Left ventricle myocardium inferior (tissue), 1 donor: Measurements from ENCODE around the gene DBH. TPM values are rescaled to one million over a fixed set of nuclear protein-coding genes. Genes with fewer than 3 reads are reported as not detected.

Source experiments
- DNase-seq: peaks from one replicate; pipeline ENCODE4 v3.0.0-alpha.2; 2020
- H3K27ac ChIP-seq: fragments of 200-600 bp; replicated peaks from 2 replicates; pipeline ENCODE4 v1.8.0; 2021
- H3K27me3 ChIP-seq: fragments of 200-600 bp; 2 replicates; pipeline ENCODE4 v1.8.0; 2021; ENCODE audit warnings: low read depth
- H3K36me3 ChIP-seq: fragments of 200-600 bp; 2 replicates; pipeline ENCODE4 v1.8.0; 2021
- H3K4me1 ChIP-seq: fragments of 200-600 bp; 2 replicates; pipeline ENCODE4 v1.8.0; 2021
- H3K4me3 ChIP-seq: fragments of 200-600 bp; 2 replicates; pipeline ENCODE4 v1.8.0; 2021; ENCODE audit warnings: mild to moderate bottlenecking, moderate library complexity
- H3K9me3 ChIP-seq: fragments of 200-600 bp; replicated peaks from 2 replicates; pipeline ENCODE4 v1.8.0; 2021
- CTCF ChIP-seq: fragments of 200-600 bp; IDR thresholded peaks from 2 replicates; pipeline ENCODE4 v1.8.0; 2021; ENCODE audit warnings: antibody characterized with exemption, mild to moderate bottlenecking, borderline replicate concordance
- intact Hi-C: fragments of 100-400 bp; cut with micrococcal nuclease; formaldehyde crosslinking; loops from one replicate; pipeline ENCODE4 v1.11.0; 2022
- total RNA-seq: library from RNA; stranded (reverse); fragmentation: NEBNext Ultra II Directional; extraction: Animal tissue kit (Norgen Biotek cat#: 25700); gene quantifications from one replicate; pipeline ENCODE4 v1.2.1, GENCODE V29; 2021
- donor health status: DM: no; HTN: yes; CAD: no; lungs with severe emphysema.

Gene DBH
- total RNA-seq, 1 donor from 2014 or later: not detected

- DNase-seq: peak; percentile 13
- Histone ChIP-seq H3K36me3 (no peaks in the 10 kb centered on the region), H3K4me1 (peaks cover 48% of the 10 kb centered on the region), H3K4me3 (no peak overlapping the region), H3K27ac (no peak overlapping the region), H3K9me3 (no peaks in the 10 kb centered on the region), H3K27me3 (peaks cover 2% of the 10 kb centered on the region)
- intact Hi-C loops: no loop called here
- TF ChIP-seq CTCF: no peak
Measured at GRCh38 chr9:133680976-133681657, 45.0 kb downstream of the DBH start.

GRCh38 chr9:133681658-133682306 lies 45.6 kb downstream of the DBH start:
- intact Hi-C loops: no loop called here
- no peak overlapping the region for H3K4me3 ChIP-seq
- DNase-seq: peak; percentile 14
- H3K27ac ChIP-seq: no peak overlapping the region
- TF ChIP-seq CTCF: no peak
- no peaks in the 10 kb centered on the region for H3K9me3 ChIP-seq
- no peaks in the 10 kb centered on the region for H3K27me3 ChIP-seq
- peaks cover 48% of the 10 kb centered on the region for H3K4me1 ChIP-seq
- H3K36me3 ChIP-seq: no peaks in the 10 kb centered on the region

- H3K27ac ChIP-seq: peak overlapping the region; percentile 84
Measured at GRCh38 chr9:133682818-133683585, 46.8 kb downstream of the DBH start.

GRCh38 chr9:133683586-133684120 lies 47.5 kb downstream of the DBH start:
- intact Hi-C loops: no loop called here
- Histone ChIP-seq H3K9me3 (no peaks in the 10 kb centered on the region), H3K4me1 (peaks cover 48% of the 10 kb centered on the region), H3K27me3 (no peaks in the 10 kb centered on the region), H3K36me3 (no peaks in the 10 kb centered on the region), H3K27ac (peak overlapping the region; percentile 84), H3K4me3 (peak overlapping the region; percentile 3)
- peak; percentile 77 for DNase-seq
- TF ChIP-seq CTCF: no peak

More at GRCh38 chr9:133682818-133683585, 46.8 kb downstream of the DBH start:
- H3K4me3 ChIP-seq: peak overlapping the region; percentile 19
- intact Hi-C loops: no loop called here
- no peaks in the 10 kb centered on the region for H3K27me3 ChIP-seq
- H3K9me3 ChIP-seq: no peaks in the 10 kb centered on the region
- no peaks in the 10 kb centered on the region for H3K36me3 ChIP-seq
- no peak for TF ChIP-seq CTCF
- DNase-seq: peak; percentile 53
- peaks cover 48% of the 10 kb centered on the region for H3K4me1 ChIP-seq

- Histone ChIP-seq H3K4me1 (peaks cover 42% of the 10 kb centered on the region), H3K27ac (peak overlapping the region; percentile 84), H3K36me3 (no peaks in the 10 kb centered on the region), H3K9me3 (no peaks in the 10 kb centered on the region), H3K4me3 (peak overlapping the region; percentile 3), H3K27me3 (no peaks in the 10 kb centered on the region)
- intact Hi-C loops: no loop called here
- TF ChIP-seq CTCF: no peak
- peak; percentile 31 for DNase-seq
Measured at GRCh38 chr9:133684121-133684935, 48.2 kb downstream of the DBH start.
